Measurements from ENCODE around the gene INKA2.

The INKA2 gene

DNA sequence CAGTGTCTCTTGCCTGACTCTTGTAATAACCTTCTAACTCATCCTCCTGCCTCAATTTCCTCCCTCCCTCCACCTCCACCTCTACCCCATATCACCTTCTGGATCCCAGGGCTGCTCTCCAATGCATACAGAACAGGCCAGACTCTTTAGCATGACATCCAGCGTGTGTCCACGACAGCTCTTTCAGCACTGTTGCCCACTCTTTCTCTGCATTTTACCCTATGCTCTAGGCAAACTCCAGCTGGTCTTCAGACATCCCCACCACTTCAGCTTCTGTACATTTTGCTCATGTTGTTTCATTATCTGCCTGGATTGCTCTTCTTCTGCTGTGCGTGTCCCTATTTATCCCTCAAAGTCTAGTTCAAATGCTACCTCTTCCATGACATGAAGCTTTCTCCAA is 4.8 kb downstream of the INKA2 start:
- Histone ChIP-seq H3K23ac (ENCODE audit: low read length in 2 of 2) (peak overlapping the region in 1 of 2 experiments; percentile 7), H3K4me1 (ENCODE audit: control insufficient read depth, insufficient read depth, low read depth, low read length) (peaks cover 28% of the 10 kb centered on the region), H2BK12ac (ENCODE audit: low read length in 2 of 2) (peak overlapping the region; percentile 15 to 16), H3K14ac (ENCODE audit: low read length in 2 of 2) (no peak overlapping the region), H3K18ac (ENCODE audit: low read depth in 1 of 2, low read length in 2 of 2) (peak overlapping the region; percentile 50 to 89), H3K36me3 (ENCODE audit: control insufficient read depth in 1 of 2, insufficient read depth in 2 of 2, low read depth in 1 of 2, low read length in 2 of 2) (peaks cover 6 to 28% of the 10 kb centered on the region in 2 experiments), H3K27ac (ENCODE audit: low read length, poor library complexity, severe bottlenecking) (no peak overlapping the region), H3K9ac (ENCODE audit: low read length) (peak overlapping the region; percentile 80), H2AFZ (ENCODE audit: low read depth, low read length) (no peak overlapping the region), H3K4me3 (ENCODE audit: insufficient read depth in 1 of 2, low read depth in 1 of 2, low read length in 2 of 2) (peak overlapping the region in 1 of 2 experiments; percentile 41), H3K4me2 (ENCODE audit: low read length, poor library complexity, severe bottlenecking) (no peak overlapping the region), H2BK5ac (ENCODE audit: low read depth, low read length, poor library complexity, severe bottlenecking) (no peak overlapping the region), H3K27me3 (ENCODE audit: control insufficient read depth in 1 of 2, insufficient read depth in 1 of 2, low read length in 2 of 2) (no peaks in the 10 kb centered on the region), H2BK15ac (ENCODE audit: low read depth, poor library complexity, severe bottlenecking) (peak overlapping the region; percentile 3), H2BK120ac (ENCODE audit: low read depth, low read length) (no peak overlapping the region), H2AK5ac (ENCODE audit: low read length, severe bottlenecking) (no peak overlapping the region), H3K79me1 (replicated peaks; ENCODE audit: low read length, poor library complexity, severe bottlenecking) (peaks cover 24% of the 10 kb centered on the region), H3K9me3 (ENCODE audit: control insufficient read depth, low read length) (no peaks in the 10 kb centered on the region), H3K4ac (ENCODE audit: low read depth in 1 of 2, low read length in 2 of 2) (peak overlapping the region in 1 of 2 experiments; percentile 6), H4K8ac (ENCODE audit: low read length) (peak overlapping the region; percentile 85), H4K91ac (ENCODE audit: low read length) (peak overlapping the region; percentile 93)
- no peak for DNase-seq
- WGBS: 96% methylated on average over 3 of the region's 3 CpGs

GRCh38 chr1:111733992-111734341 is 5.2 kb downstream of the INKA2 start:
- no peak overlapping the region for H2BK5ac ChIP-seq (ENCODE audit: low read depth, low read length, poor library complexity, severe bottlenecking)
- no peak overlapping the region for H3K23ac ChIP-seq (ENCODE audit: low read length in 2 of 2)
- H3K79me1 ChIP-seq (replicated peaks; ENCODE audit: low read length, poor library complexity, severe bottlenecking): peaks cover 26% of the 10 kb centered on the region
- H3K27ac ChIP-seq (ENCODE audit: low read length, poor library complexity, severe bottlenecking): no peak overlapping the region
- no peak overlapping the region for H3K14ac ChIP-seq (ENCODE audit: low read length in 2 of 2)
- H4K8ac ChIP-seq (ENCODE audit: low read length): peak overlapping the region; percentile 85
- H2AK5ac ChIP-seq (ENCODE audit: low read length, severe bottlenecking): peak overlapping the region; percentile 15
- DNase-seq: no peak
- H2AFZ ChIP-seq (ENCODE audit: low read depth, low read length): no peak overlapping the region
- H3K18ac ChIP-seq (ENCODE audit: low read depth in 1 of 2, low read length in 2 of 2): peak overlapping the region; percentile 79 to 89
- H3K9ac ChIP-seq (ENCODE audit: low read length): peak overlapping the region; percentile 80
- no peak overlapping the region for H3K4me2 ChIP-seq (ENCODE audit: low read length, poor library complexity, severe bottlenecking)
- H3K4me1 ChIP-seq (ENCODE audit: control insufficient read depth, insufficient read depth, low read depth, low read length): peaks cover 28% of the 10 kb centered on the region
- peak overlapping the region; percentile 93 for H4K91ac ChIP-seq (ENCODE audit: low read length)
- H2BK120ac ChIP-seq (ENCODE audit: low read depth, low read length): peak overlapping the region; percentile 84
- H2BK12ac ChIP-seq (ENCODE audit: low read length in 2 of 2): peak overlapping the region; percentile 88 to 97
- no peaks in the 10 kb centered on the region for H3K27me3 ChIP-seq (ENCODE audit: control insufficient read depth in 1 of 2, insufficient read depth in 1 of 2, low read length in 2 of 2)
- WGBS: 94% methylated on average over 4 of the region's 5 CpGs
- peak overlapping the region; percentile 67 to 89 for H3K4ac ChIP-seq (ENCODE audit: low read depth in 1 of 2, low read length in 2 of 2)
- peak overlapping the region; percentile 77 for H2BK15ac ChIP-seq (ENCODE audit: low read depth, poor library complexity, severe bottlenecking)
- peaks cover 6 to 28% of the 10 kb centered on the region in 2 experiments for H3K36me3 ChIP-seq (ENCODE audit: control insufficient read depth in 1 of 2, insufficient read depth in 2 of 2, low read depth in 1 of 2, low read length in 2 of 2)
- peak overlapping the region in 1 of 2 experiments; percentile 41 for H3K4me3 ChIP-seq (ENCODE audit: insufficient read depth in 1 of 2, low read depth in 1 of 2, low read length in 2 of 2)
- no peaks in the 10 kb centered on the region for H3K9me3 ChIP-seq (ENCODE audit: control insufficient read depth, low read length)

- Histone ChIP-seq H2AK5ac (ENCODE audit: low read length, severe bottlenecking) (no peak overlapping the region), H3K18ac (ENCODE audit: low read depth in 1 of 2, low read length in 2 of 2) (peak overlapping the region; percentile 79 to 89), H2BK12ac (ENCODE audit: low read length in 2 of 2) (peak overlapping the region; percentile 85 to 97), H3K4ac (ENCODE audit: low read depth in 1 of 2, low read length in 2 of 2) (peak overlapping the region; percentile 67 to 89), H2BK120ac (ENCODE audit: low read depth, low read length) (peak overlapping the region; percentile 84), H2BK5ac (ENCODE audit: low read depth, low read length, poor library complexity, severe bottlenecking) (no peak overlapping the region), H3K79me1 (replicated peaks; ENCODE audit: low read length, poor library complexity, severe bottlenecking) (peaks cover 28% of the 10 kb centered on the region), H3K14ac (ENCODE audit: low read length in 2 of 2) (no peak overlapping the region), H3K9me3 (ENCODE audit: control insufficient read depth, low read length) (no peaks in the 10 kb centered on the region), H4K91ac (ENCODE audit: low read length) (peak overlapping the region; percentile 93), H3K4me1 (ENCODE audit: control insufficient read depth, insufficient read depth, low read depth, low read length) (peaks cover 28% of the 10 kb centered on the region), H2BK15ac (ENCODE audit: low read depth, poor library complexity, severe bottlenecking) (peak overlapping the region; percentile 77), H3K27ac (ENCODE audit: low read length, poor library complexity, severe bottlenecking) (no peak overlapping the region), H3K4me2 (ENCODE audit: low read length, poor library complexity, severe bottlenecking) (no peak overlapping the region), H3K4me3 (ENCODE audit: insufficient read depth in 1 of 2, low read depth in 1 of 2, low read length in 2 of 2) (peak overlapping the region in 1 of 2 experiments; percentile 41), H3K27me3 (ENCODE audit: control insufficient read depth in 1 of 2, insufficient read depth in 1 of 2, low read length in 2 of 2) (no peaks in the 10 kb centered on the region), H3K9ac (ENCODE audit: low read length) (peak overlapping the region; percentile 80), H3K23ac (ENCODE audit: low read length in 2 of 2) (no peak overlapping the region), H4K8ac (ENCODE audit: low read length) (peak overlapping the region; percentile 85), H3K36me3 (ENCODE audit: control insufficient read depth in 1 of 2, insufficient read depth in 2 of 2, low read depth in 1 of 2, low read length in 2 of 2) (peaks cover 6 to 28% of the 10 kb centered on the region in 2 experiments), H2AFZ (ENCODE audit: low read depth, low read length) (no peak overlapping the region)
- DNase-seq: peak; percentile 99
- 36% methylated on average over 8 of the region's 9 CpGs for WGBS
These were observed 5.8 kb downstream of the INKA2 start for GRCh38 chr1:111733183-111733991.

GRCh38 chr1:111732718-111733117 is 6.5 kb downstream of the INKA2 start:
- Histone ChIP-seq H4K91ac (ENCODE audit: low read length) (peak overlapping the region; percentile 55), H3K79me1 (replicated peaks; ENCODE audit: low read length, poor library complexity, severe bottlenecking) (peaks cover 27% of the 10 kb centered on the region), H3K4me3 (ENCODE audit: insufficient read depth in 1 of 2, low read depth in 1 of 2, low read length in 2 of 2) (peak overlapping the region in 1 of 2 experiments; percentile 41), H3K18ac (ENCODE audit: low read depth in 1 of 2, low read length in 2 of 2) (peak overlapping the region; percentile 28 to 37), H3K9ac (ENCODE audit: low read length) (peak overlapping the region; percentile 80), H4K8ac (ENCODE audit: low read length) (peak overlapping the region; percentile 45), H3K9me3 (ENCODE audit: control insufficient read depth, low read length) (no peaks in the 10 kb centered on the region), H3K27ac (ENCODE audit: low read length, poor library complexity, severe bottlenecking) (no peak overlapping the region), H3K36me3 (ENCODE audit: control insufficient read depth in 1 of 2, insufficient read depth in 2 of 2, low read depth in 1 of 2, low read length in 2 of 2) (peaks cover 9 to 28% of the 10 kb centered on the region in 2 experiments), H3K23ac (ENCODE audit: low read length in 2 of 2) (no peak overlapping the region), H3K27me3 (ENCODE audit: control insufficient read depth in 1 of 2, insufficient read depth in 1 of 2, low read length in 2 of 2) (no peaks in the 10 kb centered on the region), H3K4ac (ENCODE audit: low read depth in 1 of 2, low read length in 2 of 2) (peak overlapping the region in 1 of 2 experiments; percentile 35), H2AK5ac (ENCODE audit: low read length, severe bottlenecking) (no peak overlapping the region), H2BK12ac (ENCODE audit: low read length in 2 of 2) (peak overlapping the region; percentile 56 to 65), H2AFZ (ENCODE audit: low read depth, low read length) (no peak overlapping the region), H3K14ac (ENCODE audit: low read length in 2 of 2) (no peak overlapping the region), H2BK15ac (ENCODE audit: low read depth, poor library complexity, severe bottlenecking) (peak overlapping the region; percentile 65), H3K4me1 (ENCODE audit: control insufficient read depth, insufficient read depth, low read depth, low read length) (peaks cover 22% of the 10 kb centered on the region), H2BK5ac (ENCODE audit: low read depth, low read length, poor library complexity, severe bottlenecking) (no peak overlapping the region), H3K4me2 (ENCODE audit: low read length, poor library complexity, severe bottlenecking) (no peak overlapping the region), H2BK120ac (ENCODE audit: low read depth, low read length) (peak overlapping the region; percentile 74)
- WGBS: 90% methylated on average over 6 of the region's 7 CpGs
- DNase-seq: no peak

Measured in mesenchymal stem cell (in vitro differentiated cells and primary cell).